PFSK-1 (cell line): ENCODE data around the gene WDR74.
A peak's percentile ranks its signal among the peaks of the same experiment; 100 is the strongest.

Experiments used
- FOXP2 ChIP-seq: optimal IDR thresholded peaks from 2 replicates; pipeline ENCODE3; 2011; ENCODE audit warnings: borderline replicate concordance, control low read depth, inconsistent platforms; ENCODE audit not compliant: insufficient read depth; ENCODE audit errors: extremely low read length, extremely low read depth
- POLR2AphosphoS5 ChIP-seq: IDR thresholded peaks from 2 replicates; pipeline ENCODE4 v1.6.1; 2012; ENCODE audit warnings: low read depth, mild to moderate bottlenecking, control low read depth, low read length, moderate library complexity
- REST ChIP-seq, 2 experiments: IDR thresholded peaks; 2 replicates each; pipeline versions ENCODE4 v1.6.1 to v1.8.0; 2011 to 2012; ENCODE audit warnings: low read depth in 2 of 2, low read length in 2 of 2, control low read depth in 1 of 2, inconsistent platforms in 1 of 2, mild to moderate bottlenecking in 1 of 2, moderate library complexity in 1 of 2; ENCODE audit not compliant: insufficient read depth in 1 of 2
- SIN3A ChIP-seq: IDR thresholded peaks from 2 replicates; pipeline ENCODE4 v1.6.1; 2012; ENCODE audit warnings: mild to moderate bottlenecking, low read length, moderate library complexity, borderline replicate concordance; ENCODE audit not compliant: insufficient read depth
- TAF1 ChIP-seq: IDR thresholded peaks from 2 replicates; pipeline ENCODE4 v1.6.1; 2012; ENCODE audit warnings: low read length, control low read depth, borderline replicate concordance; ENCODE audit not compliant: insufficient read depth

The WDR74 gene

GRCh38 chr11:62858201-62858600 lies 18.8 kb upstream of the WDR74 start:
- TF ChIP-seq TAF1 (no peak), FOXP2 (no peak), REST (IDR thresholded peaks at IDR 0.05; ENCODE audit: insufficient read depth in 1 of 2, low read depth in 2 of 2, low read length in 2 of 2) (no peak)

- TF ChIP-seq SIN3A = no peak
- TF ChIP-seq REST (IDR thresholded peaks at IDR 0.05; ENCODE audit: insufficient read depth in 1 of 2, low read depth in 2 of 2, low read length in 2 of 2) = no peak
- no peak for TF ChIP-seq FOXP2
- no peak for TF ChIP-seq POLR2AphosphoS5
- no peak for TF ChIP-seq TAF1
Observed at GRCh38 chr11:62857541-62857982, 18.2 kb upstream of the WDR74 start.

GRCh38 chr11:62856333-62856895 lies 17.0 kb upstream of the WDR74 start:
- TF ChIP-seq POLR2AphosphoS5 (no peak), TAF1 (no peak), SIN3A (no peak), FOXP2 (no peak), REST (IDR thresholded peaks at IDR 0.05; ENCODE audit: insufficient read depth in 1 of 2, low read depth in 2 of 2, low read length in 2 of 2) (no peak)

GRCh38 chr11:62855571-62856332 lies 16.4 kb upstream of the WDR74 start:
- TF ChIP-seq REST (IDR thresholded peaks at IDR 0.05; ENCODE audit: insufficient read depth in 1 of 2, low read depth in 2 of 2, low read length in 2 of 2) (peak in 1 of 2 experiments; percentile 77; a peak in 2 of 4 replicates), FOXP2 (peak; percentile 57), POLR2AphosphoS5 (peak; percentile 99), TAF1 (peak; percentile 100), SIN3A (peak; percentile 94)
